Spleen (tissue), 7 donors: ENCODE results near the gene GRM8.

Source experiments
- CTCF ChIP-seq, 11 experiments: fragments of 200-600 bp in 7 of 11; fragments of 450-650 bp in 4 of 11; sonication (generic) in 4 of 11; IDR thresholded peaks in 8 of 11; conservative IDR thresholded peaks in 3 of 11; 1 replicate in 7 of 11; 2 replicates in 4 of 11; pipeline versions ENCODE4 v1.4.0 to v1.8.0; 2016 to 2021; ENCODE audit warnings: antibody characterized with exemption in 11 of 11, inconsistent platforms in 4 of 11, mild to moderate bottlenecking in 1 of 11
- POLR2A ChIP-seq, 3 donors: fragments of 450-650 bp; IDR thresholded peaks; one replicate each; pipeline ENCODE4 v1.5.1; 2017; ENCODE audit warnings: antibody characterized with exemption in 3 of 3, mild to moderate bottlenecking in 1 of 3
- POLR2AphosphoS5 ChIP-seq, 3 donors: sonication (generic); formaldehyde crosslinking; IDR thresholded peaks; one replicate each; pipeline ENCODE4 v1.5.1; 2017; ENCODE audit warnings: antibody characterized with exemption in 3 of 3
- donor health status: DM: no; HTN: no; CAD: no; lungs with moderate emphysema.
- donor health status: DM: no; HTN: no; CAD: no.
- donor health status: DM: no; HTN: no; CAD: no.

GRCh38 chr7:126411032-126411820, 841.5 kb downstream of the GRM8 start:
- TF ChIP-seq CTCF (IDR thresholded peaks at IDR 0.05 in 8 of 11, conservative IDR thresholded peaks at IDR 0.05 in 3 of 11) (no peak), POLR2AphosphoS5 (IDR thresholded peaks at IDR 0.05) (no peak), POLR2A (IDR thresholded peaks at IDR 0.05) (no peak)
